NB4 (cell line): ENCODE data around the gene NFIA.

Source experiments
- DNase-seq: peaks from one replicate; pipeline ENCODE4 v3.0.0; 2010; ENCODE audit warnings: low read depth
- H3K4me3 ChIP-seq: one replicate; pipeline ENCODE4 v1.5.1; 2011; ENCODE audit warnings: mild to moderate bottlenecking, low read depth, low read length, moderate library complexity
- MAX ChIP-seq: IDR thresholded peaks from 2 replicates; pipeline ENCODE4 v1.6.1; 2011; ENCODE audit warnings: low read depth, low read length
- MYC ChIP-seq: IDR thresholded peaks from 2 replicates; pipeline ENCODE4 v1.6.1; 2011; ENCODE audit warnings: low read depth, low read length
- POLR2A ChIP-seq: IDR thresholded peaks from 2 replicates; pipeline ENCODE4 v1.6.1; 2011; ENCODE audit warnings: mild to moderate bottlenecking; ENCODE audit not compliant: insufficient read length; ENCODE audit errors: extremely low read depth
- TF ChIP-seq, protein P1 (sequence below): IDR thresholded peaks from one replicate; pipeline ENCODE4 v1.5.1; 2012; ENCODE audit warnings: low read depth, low read length

The NFIA gene

DNA sequence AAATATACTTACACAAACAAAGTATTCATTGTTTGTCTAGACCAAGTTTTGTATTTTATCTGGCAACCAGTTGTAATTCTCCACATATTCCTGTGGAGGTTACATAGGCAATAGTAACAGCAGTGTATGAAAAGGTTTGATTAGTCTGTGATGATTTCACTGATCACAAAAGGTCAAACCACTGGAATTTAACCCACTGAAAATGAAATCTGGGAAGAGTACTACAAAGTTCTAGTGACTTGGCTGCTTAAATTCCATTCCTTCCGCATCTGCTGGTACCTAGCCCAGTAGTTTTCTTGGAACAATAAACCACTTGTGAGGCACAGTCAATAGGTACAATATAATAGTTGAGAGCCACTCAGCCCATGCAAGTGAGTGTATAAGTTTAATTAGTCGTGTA is 205.4 kb downstream of the NFIA start:
- no peak overlapping the region for H3K4me3 ChIP-seq
- no peak for DNase-seq
- TF ChIP-seq, protein P1, sequence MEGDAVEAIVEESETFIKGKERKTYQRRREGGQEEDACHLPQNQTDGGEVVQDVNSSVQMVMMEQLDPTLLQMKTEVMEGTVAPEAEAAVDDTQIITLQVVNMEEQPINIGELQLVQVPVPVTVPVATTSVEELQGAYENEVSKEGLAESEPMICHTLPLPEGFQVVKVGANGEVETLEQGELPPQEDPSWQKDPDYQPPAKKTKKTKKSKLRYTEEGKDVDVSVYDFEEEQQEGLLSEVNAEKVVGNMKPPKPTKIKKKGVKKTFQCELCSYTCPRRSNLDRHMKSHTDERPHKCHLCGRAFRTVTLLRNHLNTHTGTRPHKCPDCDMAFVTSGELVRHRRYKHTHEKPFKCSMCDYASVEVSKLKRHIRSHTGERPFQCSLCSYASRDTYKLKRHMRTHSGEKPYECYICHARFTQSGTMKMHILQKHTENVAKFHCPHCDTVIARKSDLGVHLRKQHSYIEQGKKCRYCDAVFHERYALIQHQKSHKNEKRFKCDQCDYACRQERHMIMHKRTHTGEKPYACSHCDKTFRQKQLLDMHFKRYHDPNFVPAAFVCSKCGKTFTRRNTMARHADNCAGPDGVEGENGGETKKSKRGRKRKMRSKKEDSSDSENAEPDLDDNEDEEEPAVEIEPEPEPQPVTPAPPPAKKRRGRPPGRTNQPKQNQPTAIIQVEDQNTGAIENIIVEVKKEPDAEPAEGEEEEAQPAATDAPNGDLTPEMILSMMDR = no peak
- TF ChIP-seq MAX (no peak), MYC (no peak), POLR2A (no peak)

- TF ChIP-seq MAX (no peak), POLR2A (no peak), MYC (no peak)
- TF ChIP-seq, protein P1 = no peak
- DNase-seq = no peak
- no peak overlapping the region for H3K4me3 ChIP-seq
Observed at GRCh38 chr1:61289232-61290098, 207.1 kb downstream of the NFIA start.

GRCh38 chr1:61290525-61290924 is 208.2 kb downstream of the NFIA start:
- TF ChIP-seq MAX (no peak), MYC (no peak), POLR2A (no peak)
- TF ChIP-seq, protein P1 = no peak
- no peak overlapping the region for H3K4me3 ChIP-seq
- no peak for DNase-seq

DNA sequence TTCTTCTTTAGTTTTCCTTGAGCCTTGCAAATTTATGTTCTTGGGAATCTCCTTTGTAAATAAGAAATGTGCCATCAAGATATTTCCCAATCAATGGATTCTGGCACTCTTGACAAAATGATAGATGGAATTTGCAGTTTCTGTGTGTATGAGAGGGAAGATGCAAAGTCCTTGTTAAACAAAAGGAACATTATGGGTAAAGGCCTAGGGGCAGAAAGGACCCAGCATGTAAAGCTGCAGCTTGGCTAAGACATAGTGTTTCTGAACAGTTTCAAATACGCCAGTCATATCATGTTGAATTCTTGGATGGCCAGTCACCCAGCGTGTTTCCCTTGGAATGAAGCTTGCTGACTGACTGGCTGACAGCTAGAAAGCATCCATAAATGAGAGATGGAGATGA is 210.8 kb downstream of the NFIA start:
- H3K4me3 ChIP-seq = no peak overlapping the region
- no peak for TF ChIP-seq POLR2A
- TF ChIP-seq, protein P1 = no peak
- TF ChIP-seq MYC = no peak
- DNase-seq = no peak

DNA sequence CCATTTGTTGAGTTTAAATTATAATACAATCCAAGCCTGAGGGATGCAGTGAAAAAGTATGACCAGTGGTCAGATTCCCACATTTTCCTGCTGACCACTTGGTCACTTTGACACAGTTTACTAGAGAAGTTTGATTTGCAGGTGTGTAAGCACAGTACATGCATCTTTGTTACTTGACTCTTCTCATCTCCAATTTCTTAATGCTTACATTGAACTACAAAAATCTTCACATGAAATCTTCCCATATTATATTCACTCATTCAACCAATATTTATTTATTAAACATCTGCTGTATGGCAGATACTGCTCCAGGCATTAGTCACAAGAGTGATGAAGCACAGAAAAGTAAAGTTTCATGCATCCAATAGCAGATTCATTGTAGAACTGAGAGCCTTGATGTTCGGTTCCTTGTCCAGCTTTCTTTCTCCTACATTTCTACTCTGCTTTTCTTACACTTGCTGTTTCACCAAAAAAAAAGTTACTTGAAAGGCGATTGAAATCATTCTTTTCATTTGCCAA is 211.7 kb downstream of the NFIA start:
- no peak overlapping the region for H3K4me3 ChIP-seq
- DNase-seq = no peak
- TF ChIP-seq, protein P1 = no peak
- no peak for TF ChIP-seq MYC
- no peak for TF ChIP-seq MAX
